ENCODE data around the gene R3HDM1.
"Not testable (repeated sequence)": the region's sequence is repeated elsewhere in the genome, so short reads cannot be mapped to it uniquely, and the experiment has no call there.

The R3HDM1 gene

DNA sequence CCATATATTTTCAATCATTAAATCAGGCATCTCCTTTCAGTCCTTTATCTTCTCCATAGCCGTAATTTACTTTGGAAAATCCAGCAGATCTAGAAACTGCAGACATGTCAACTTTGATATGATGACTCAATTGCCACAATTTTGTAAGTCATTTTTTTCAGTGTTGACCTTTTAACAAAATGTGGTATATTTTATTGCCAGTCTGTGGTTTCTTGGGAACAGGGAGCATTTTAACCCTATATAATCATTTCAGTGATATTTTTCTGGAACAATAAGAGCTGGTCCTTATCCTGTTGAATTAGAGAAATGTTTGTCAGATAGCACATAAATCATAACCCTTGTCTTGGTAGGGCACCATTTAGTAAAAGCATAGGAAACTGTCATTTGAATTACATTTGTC lies 119.4 kb downstream of the R3HDM1 start:
- Mint-ChIP-seq H3K4me3 (no peak overlapping the region), H3K27me3 (no peaks in the 10 kb centered on the region), H3K9me3 (no peaks in the 10 kb centered on the region), H3K4me1 (no peaks in the 10 kb centered on the region), H3K36me3 (peaks cover 55% of the 10 kb centered on the region), H3K27ac (no peak overlapping the region)
- no peak for ATAC-seq

DNA sequence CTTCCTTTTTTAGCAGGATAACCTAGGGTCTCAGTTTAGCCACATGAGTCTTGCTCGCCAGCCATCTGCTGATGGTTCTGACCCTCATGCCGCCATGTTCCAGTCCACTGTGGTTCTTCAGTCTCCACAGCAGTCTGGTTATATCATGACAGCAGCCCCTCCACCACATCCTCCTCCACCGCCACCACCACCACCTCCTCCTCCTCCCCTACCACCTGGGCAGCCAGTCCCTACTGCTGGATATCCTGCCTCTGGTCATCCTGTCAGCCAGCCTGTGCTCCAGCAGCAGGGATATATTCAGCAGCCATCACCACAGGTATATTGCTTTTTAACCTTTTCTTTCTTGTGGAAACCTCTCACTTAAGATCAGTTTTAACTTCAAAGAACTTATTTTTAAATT lies 120.4 kb downstream of the R3HDM1 start:
- ATAC-seq, result no peak
- no peaks in the 10 kb centered on the region for H3K27me3 Mint-ChIP-seq
- no peak overlapping the region for H3K27ac Mint-ChIP-seq
- H3K4me1 Mint-ChIP-seq, result no peaks in the 10 kb centered on the region
- peaks cover 63% of the 10 kb centered on the region for H3K36me3 Mint-ChIP-seq
- H3K4me3 Mint-ChIP-seq, result no peak overlapping the region
- no peaks in the 10 kb centered on the region for H3K9me3 Mint-ChIP-seq

DNA sequence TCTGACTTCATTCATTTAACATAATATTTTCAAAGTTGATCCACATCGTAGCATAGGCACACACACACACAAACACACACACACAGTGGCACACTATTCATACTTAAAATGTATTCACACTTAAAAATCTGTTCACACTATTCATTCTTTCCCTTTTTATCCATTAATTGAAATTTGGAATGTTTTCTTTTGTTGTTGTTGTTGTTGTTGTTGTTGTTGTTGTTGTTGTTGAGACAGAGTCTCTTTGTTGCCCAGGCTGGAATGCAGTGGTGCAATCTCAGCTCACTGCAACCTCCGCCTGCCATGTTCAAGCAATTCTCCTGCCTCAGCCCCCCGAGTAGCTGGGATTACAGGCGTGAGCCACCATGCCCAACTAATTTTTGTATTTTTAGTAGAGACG lies 123.0 kb downstream of the R3HDM1 start:
- H3K4me1 Mint-ChIP-seq, H3K27ac Mint-ChIP-seq, H3K4me3 Mint-ChIP-seq, ATAC-seq, H3K27me3 Mint-ChIP-seq, H3K9me3 Mint-ChIP-seq: not testable (repeated sequence)
- peaks cover 70% of the 10 kb centered on the region for H3K36me3 Mint-ChIP-seq

DNA sequence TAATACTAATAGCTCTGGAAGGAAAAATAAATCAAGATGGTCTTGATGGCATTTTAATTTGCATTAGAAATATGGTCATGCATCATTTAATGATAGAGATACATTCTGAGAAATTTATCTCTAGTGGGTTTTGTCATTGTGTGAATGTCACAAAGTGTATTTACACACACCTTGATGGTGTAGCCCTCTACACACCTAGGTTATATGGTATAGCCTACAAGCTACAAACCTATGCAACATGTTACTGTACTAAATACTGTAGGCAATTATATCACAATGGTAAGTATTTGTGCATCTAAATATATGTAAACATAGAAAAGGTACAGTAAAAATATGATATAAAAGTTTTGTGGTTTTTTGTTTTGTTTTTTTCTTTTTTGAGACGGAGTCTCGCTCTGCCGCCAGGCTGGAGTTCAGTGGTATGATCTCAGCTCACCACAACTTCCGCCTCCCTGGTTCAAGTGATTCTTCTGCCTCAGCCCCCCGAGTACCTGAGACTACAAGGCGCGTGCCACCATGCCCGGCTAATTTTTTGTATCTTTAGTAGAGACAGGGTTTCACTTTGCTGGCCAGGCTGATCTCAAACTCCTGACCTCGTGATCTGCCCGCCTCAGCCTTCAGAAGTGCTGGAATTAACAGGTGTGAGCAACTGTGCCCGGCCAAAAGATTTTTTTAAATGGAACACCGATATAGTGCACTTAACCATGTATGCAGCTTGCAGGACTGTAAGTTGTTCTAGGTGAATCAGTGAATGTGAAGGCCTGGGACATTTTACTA lies 126.7 kb downstream of the R3HDM1 start:
- H3K27me3 Mint-ChIP-seq, result no peaks in the 10 kb centered on the region
- no peak overlapping the region for H3K27ac Mint-ChIP-seq
- no peak for ATAC-seq
- peaks cover 68% of the 10 kb centered on the region for H3K36me3 Mint-ChIP-seq
- H3K9me3 Mint-ChIP-seq, result no peaks in the 10 kb centered on the region
- H3K4me1 Mint-ChIP-seq, result peaks cover 5% of the 10 kb centered on the region
- peak overlapping the region; percentile 50 for H3K4me3 Mint-ChIP-seq

DNA sequence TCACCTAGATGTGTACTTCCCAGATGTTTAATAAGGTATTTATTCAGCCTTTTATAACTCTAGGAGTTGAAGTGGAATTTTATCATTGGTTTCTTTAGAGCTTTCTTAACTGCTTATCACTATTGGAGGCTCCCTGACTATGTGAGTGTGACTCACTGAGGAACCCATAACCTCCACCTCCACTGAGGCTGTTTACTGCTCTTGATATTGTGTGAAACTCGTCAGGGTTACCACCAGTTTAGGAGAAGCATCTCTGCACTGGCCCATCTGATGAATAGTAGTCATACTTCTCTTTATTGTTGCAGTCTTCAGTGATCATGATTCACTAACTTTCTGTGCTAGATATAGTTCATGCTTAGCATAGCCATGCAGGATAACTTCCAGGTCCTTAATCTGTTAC lies 130.8 kb downstream of the R3HDM1 start:
- Mint-ChIP-seq H3K27ac (no peak overlapping the region), H3K27me3 (no peaks in the 10 kb centered on the region), H3K9me3 (no peaks in the 10 kb centered on the region), H3K36me3 (peaks cover 48% of the 10 kb centered on the region), H3K4me1 (peaks cover 5% of the 10 kb centered on the region), H3K4me3 (no peak overlapping the region)
- ATAC-seq, result no peak

DNA sequence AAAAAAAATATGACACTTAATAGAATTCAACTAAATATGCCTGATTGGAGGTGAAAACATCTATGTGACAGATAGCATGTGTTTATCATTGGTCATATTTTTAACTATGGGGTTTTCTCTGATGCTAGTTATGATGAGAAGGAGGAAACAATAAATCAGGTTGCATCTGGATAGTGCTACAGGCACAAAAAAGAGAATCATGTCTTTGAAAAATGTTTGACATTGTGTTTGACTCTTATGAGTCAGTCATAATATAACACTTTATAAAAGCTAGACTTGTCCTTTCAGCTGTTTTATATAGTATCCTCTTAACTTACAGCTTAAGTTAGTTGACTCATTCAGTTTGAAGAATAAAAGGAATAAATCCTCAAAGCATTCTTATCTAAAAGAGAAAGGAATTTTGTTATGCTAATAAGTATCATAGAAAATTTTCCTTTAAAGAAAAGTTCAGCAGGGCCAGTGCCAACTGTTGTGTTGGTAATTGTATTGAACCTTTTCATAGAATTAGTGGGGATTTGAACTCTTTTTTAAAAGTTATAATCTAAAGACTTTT lies 131.9 kb downstream of the R3HDM1 start:
- Mint-ChIP-seq H3K4me1 (no peaks in the 10 kb centered on the region), H3K27ac (no peak overlapping the region), H3K4me3 (no peak overlapping the region), H3K36me3 (peaks cover 54% of the 10 kb centered on the region), H3K27me3 (no peaks in the 10 kb centered on the region), H3K9me3 (no peaks in the 10 kb centered on the region)
- ATAC-seq, result no peak

DNA sequence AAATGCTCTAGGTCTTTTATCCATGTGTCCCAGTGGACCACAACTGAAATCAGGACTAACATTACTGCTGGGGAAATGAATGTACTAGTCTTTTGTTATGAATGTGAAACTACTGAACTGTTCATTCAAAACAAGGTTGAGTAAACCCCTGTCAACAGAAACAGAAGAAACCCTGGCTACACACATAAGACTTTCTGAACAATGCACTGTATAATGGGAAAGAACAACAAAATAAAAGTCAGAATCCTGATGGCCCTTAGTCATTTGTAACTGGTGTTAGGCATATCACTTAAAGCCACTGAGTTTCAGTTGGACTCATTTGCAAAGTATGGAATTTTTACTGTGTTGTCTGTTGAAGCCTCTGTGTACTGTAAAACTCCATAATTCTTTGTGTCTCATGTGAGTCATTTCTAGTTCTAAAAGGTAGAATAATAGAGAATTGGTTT lies 133.4 kb downstream of the R3HDM1 start:
- Mint-ChIP-seq H3K4me3 (no peak overlapping the region), H3K9me3 (no peaks in the 10 kb centered on the region), H3K27ac (no peak overlapping the region), H3K27me3 (no peaks in the 10 kb centered on the region), H3K4me1 (no peaks in the 10 kb centered on the region), H3K36me3 (peaks cover 47% of the 10 kb centered on the region)
- ATAC-seq, result peak; percentile 48

DNA sequence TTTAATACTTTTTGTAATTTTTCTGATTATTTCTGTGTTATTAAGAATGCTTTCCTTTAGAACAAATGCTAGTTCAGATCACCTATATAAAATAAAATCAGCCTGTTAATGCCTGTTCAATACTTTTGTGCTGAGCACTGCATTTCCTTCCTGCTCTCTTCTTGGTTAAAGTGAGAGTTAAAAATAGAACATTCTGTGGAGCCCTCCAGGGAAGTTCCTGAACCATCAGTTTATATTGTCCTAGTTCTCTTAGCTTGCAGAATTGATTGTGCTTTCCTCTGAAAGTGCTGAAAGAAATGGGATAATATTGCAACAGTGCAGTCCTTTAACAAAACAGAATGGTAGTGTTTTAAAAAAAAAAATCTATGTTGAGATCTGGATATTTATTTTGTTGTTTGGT lies 135.8 kb downstream of the R3HDM1 start:
- Mint-ChIP-seq H3K27ac (no peak overlapping the region), H3K4me3 (no peak overlapping the region), H3K36me3 (peaks cover 40% of the 10 kb centered on the region), H3K4me1 (no peaks in the 10 kb centered on the region), H3K27me3 (no peaks in the 10 kb centered on the region), H3K9me3 (no peaks in the 10 kb centered on the region)
- ATAC-seq, result no peak

DNA sequence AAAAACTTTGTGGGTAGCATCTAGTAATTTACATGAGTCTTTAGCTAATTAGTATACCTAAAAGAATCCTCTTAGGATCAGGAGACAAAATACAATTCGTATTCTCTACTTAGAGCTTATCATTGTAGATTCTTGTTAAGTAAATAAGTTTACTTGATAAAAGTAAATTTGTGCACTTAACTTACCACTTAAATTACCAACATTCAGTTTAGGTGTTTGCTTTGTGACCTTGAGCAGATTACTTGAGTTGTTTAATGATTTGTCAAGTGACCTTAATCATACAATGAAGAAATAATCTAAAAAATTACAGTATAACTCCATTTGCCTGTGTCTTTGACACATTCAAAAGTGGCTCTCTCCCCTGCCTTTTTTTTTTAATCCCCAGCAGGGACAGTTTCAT lies 143.2 kb downstream of the R3HDM1 start:
- Mint-ChIP-seq H3K4me1 (no peaks in the 10 kb centered on the region), H3K27ac (no peak overlapping the region), H3K27me3 (no peaks in the 10 kb centered on the region), H3K9me3 (no peaks in the 10 kb centered on the region), H3K36me3 (peaks cover 67% of the 10 kb centered on the region), H3K4me3 (no peak overlapping the region)
- ATAC-seq, result no peak

DNA sequence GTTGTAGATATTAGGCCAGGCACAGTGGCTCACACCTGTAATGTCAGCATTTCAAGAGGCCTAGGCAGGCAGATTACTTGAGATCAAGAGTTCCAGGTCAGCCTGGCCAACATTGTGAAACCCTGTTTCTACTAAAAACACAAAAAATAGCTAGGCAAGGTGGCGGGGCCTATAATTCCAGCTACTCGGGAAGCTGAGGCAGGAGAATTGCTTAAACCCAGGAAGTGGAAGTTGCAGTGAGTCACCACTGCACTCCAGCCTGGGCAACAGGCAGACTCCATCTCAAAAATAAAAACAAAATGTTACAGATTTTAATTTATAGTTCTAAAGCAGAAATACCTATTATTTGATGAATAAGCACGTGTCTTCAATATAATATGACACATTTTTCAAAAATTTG lies 144.7 kb downstream of the R3HDM1 start:
- H3K27ac Mint-ChIP-seq, result no peak overlapping the region
- H3K36me3 Mint-ChIP-seq, result peaks cover 75% of the 10 kb centered on the region
- ATAC-seq, result no peak
- no peaks in the 10 kb centered on the region for H3K27me3 Mint-ChIP-seq
- no peaks in the 10 kb centered on the region for H3K9me3 Mint-ChIP-seq
- no peak overlapping the region for H3K4me3 Mint-ChIP-seq
- H3K4me1 Mint-ChIP-seq, result no peaks in the 10 kb centered on the region

DNA sequence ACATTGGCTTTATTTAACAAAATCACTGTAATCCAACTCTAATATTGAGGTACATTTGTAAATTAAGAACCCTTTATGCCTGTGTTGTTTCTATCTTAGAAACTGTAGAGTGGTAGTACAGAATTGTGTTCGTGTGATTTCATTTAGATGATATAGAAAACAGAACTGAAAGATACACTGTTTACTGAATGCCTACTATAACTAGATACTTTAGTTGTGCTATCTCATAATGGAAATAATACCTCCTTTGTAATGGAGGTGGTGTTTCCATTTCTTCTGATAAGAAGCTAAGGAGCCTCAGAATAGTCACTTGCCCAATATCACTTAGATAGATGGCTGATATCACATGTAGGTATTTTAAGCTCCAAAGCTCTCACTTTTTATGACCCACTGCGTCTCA lies 147.8 kb downstream of the R3HDM1 start:
- no peaks in the 10 kb centered on the region for H3K4me1 Mint-ChIP-seq
- no peak overlapping the region for H3K27ac Mint-ChIP-seq
- H3K36me3 Mint-ChIP-seq, result peaks cover 72% of the 10 kb centered on the region
- ATAC-seq, result no peak
- no peak overlapping the region for H3K4me3 Mint-ChIP-seq
- no peaks in the 10 kb centered on the region for H3K27me3 Mint-ChIP-seq
- H3K9me3 Mint-ChIP-seq, result no peaks in the 10 kb centered on the region

DNA sequence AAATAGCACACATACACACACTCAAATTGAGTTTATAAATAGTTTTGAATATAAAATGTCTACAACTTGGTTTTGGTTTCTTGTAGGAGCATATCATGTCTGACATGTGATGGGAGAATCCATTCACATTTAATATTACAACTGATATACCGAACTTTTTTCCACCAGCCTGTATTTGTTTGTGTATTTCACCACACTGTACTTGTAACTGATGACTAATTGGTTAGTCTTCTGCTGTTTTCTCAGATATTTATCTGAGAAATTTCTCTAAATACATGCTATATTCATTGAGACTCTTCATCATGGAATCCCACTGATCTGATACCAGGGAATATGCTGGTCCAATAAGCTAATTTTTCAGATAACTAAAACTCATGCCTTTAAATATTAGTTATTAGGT lies 154.1 kb downstream of the R3HDM1 start:
- Mint-ChIP-seq H3K4me3 (no peak overlapping the region), H3K27me3 (no peaks in the 10 kb centered on the region), H3K36me3 (peaks cover 55% of the 10 kb centered on the region), H3K4me1 (no peaks in the 10 kb centered on the region), H3K27ac (no peak overlapping the region), H3K9me3 (no peaks in the 10 kb centered on the region)
- ATAC-seq, result no peak

DNA sequence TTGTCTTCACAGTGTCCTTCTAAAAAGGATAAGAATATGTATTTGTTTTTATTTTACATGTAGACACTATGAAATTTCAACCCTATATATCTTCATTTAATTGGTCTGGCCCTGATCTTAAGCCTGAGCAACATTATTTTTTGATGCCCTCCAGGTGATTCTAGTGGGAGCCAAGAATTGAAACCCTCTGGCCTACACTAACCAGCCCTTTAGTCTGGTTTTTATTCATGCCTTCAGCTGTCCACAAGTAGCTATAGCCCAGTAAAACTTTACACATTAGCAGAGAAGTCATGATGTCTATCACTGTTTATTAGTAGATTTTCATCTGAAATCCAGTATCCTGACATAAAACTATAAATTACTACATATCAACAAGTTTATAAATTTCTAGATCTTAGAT lies 157.7 kb downstream of the R3HDM1 start:
- Mint-ChIP-seq H3K4me3 (no peak overlapping the region), H3K9me3 (no peaks in the 10 kb centered on the region), H3K27me3 (no peaks in the 10 kb centered on the region), H3K4me1 (no peaks in the 10 kb centered on the region), H3K27ac (no peak overlapping the region), H3K36me3 (peaks cover 35% of the 10 kb centered on the region)
- ATAC-seq, result no peak

DNA sequence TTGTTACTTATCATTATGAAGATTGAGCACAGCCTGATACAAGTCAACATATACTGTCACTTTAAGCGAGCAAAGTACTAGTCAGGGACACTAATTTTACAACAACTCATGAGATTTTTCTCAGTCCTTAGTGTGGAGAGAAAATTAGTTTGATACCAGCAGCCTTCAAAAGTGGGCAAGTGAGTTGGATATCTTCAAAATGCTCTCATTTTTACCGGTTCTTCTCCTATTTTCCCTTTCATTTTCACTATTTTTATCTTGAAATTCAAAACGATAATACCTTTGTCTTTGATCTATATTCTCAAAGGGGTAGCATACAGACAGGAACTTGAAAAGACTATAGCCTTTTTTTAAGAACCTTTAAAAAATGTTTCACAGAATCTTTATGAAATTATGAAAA lies 158.4 kb downstream of the R3HDM1 start:
- no peak for ATAC-seq
- Mint-ChIP-seq H3K4me3 (no peak overlapping the region), H3K4me1 (no peaks in the 10 kb centered on the region), H3K27me3 (no peaks in the 10 kb centered on the region), H3K9me3 (no peaks in the 10 kb centered on the region), H3K36me3 (peaks cover 35% of the 10 kb centered on the region), H3K27ac (no peak overlapping the region)

DNA sequence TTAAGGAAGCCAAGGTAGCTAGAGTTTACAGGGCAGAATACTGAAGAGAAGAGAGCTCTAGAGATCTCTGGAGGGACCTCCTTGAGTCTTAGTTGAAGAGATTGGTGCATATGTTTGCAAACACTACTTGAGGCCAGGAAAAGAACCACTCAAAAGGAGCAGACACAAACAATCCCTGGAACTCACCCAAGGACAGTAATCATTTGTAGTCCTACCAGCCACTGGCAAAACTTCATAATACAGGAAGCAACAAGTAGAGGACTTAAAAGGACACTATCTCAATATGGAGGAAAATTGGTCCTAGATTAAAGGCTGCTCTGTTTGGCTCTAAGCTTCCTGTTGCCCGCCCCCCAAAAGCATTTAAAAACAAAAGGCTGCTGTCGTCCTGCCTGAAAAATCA lies 163.4 kb downstream of the R3HDM1 start:
- no peak overlapping the region for H3K4me3 Mint-ChIP-seq
- peak overlapping the region; percentile 31 for H3K27ac Mint-ChIP-seq
- no peaks in the 10 kb centered on the region for H3K4me1 Mint-ChIP-seq
- no peak for ATAC-seq
- H3K9me3 Mint-ChIP-seq, result no peaks in the 10 kb centered on the region
- H3K36me3 Mint-ChIP-seq, result peaks cover 33% of the 10 kb centered on the region
- H3K27me3 Mint-ChIP-seq, result no peaks in the 10 kb centered on the region

DNA sequence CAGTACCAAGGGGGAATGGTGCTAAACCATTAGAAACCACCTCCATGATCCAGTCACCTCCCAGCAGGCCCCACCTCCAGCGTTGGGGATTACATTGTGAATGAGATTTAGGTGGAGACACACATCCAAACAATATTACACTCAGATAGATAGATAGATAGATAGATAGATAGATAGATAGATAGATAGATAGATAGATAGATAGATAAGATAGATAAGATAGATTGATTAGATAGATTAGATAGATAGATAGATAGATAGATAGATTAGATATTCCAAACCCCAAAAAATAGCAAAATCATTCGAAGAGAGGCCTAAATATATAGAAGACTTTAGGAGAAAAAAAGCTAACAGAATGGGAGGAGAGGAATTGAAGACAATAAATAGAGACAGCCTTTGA lies 167.6 kb downstream of the R3HDM1 start:
- no peak for ATAC-seq
- Mint-ChIP-seq H3K4me1 (no peaks in the 10 kb centered on the region), H3K9me3 (no peaks in the 10 kb centered on the region), H3K27me3 (no peaks in the 10 kb centered on the region), H3K4me3 (no peak overlapping the region), H3K36me3 (peaks cover 26% of the 10 kb centered on the region), H3K27ac (no peak overlapping the region)

Measured in stimulated activated memory B cell treated with anti-CD40 and anti-IgM and Interleukin-4, amounts not matched to agents 10 μg/mL and 1 μg/mL and 100 μg/mL, for 72 hours (primary cell).